Sigmoid colon (tissue), 7 donors: ENCODE results near the gene NRG2. TPM values are rescaled to one million over a fixed set of nuclear protein-coding genes. Genes with fewer than 3 reads are reported as not detected.
A peak's percentile ranks its signal among the peaks of the same experiment; 100 is the strongest.

Experiments used
- DNase-seq: peaks from one replicate; pipeline ENCODE4 v3.0.0-alpha.2; 2019
- H3K27ac ChIP-seq, 4 donors: fragments of 200-600 bp; sonication (generic); one replicate each; pipeline ENCODE4 v1.5.1; 2016 to 2019; ENCODE audit warnings: mild to moderate bottlenecking in 1 of 4
- H3K27me3 ChIP-seq, 3 donors: fragments of 200-600 bp; sonication (generic); one replicate each; pipeline ENCODE4 v1.5.1; 2019; ENCODE audit warnings: mild to moderate bottlenecking in 1 of 3
- H3K36me3 ChIP-seq, 4 donors: fragments of 200-600 bp; sonication (generic); one replicate each; pipeline ENCODE4 v1.5.1; 2016 to 2019
- H3K4me1 ChIP-seq, 4 donors: fragments of 200-600 bp; sonication (generic); one replicate each; pipeline ENCODE4 v1.5.1; 2017 to 2019
- H3K4me3 ChIP-seq, 4 donors: fragments of 200-600 bp; sonication (generic); one replicate each; pipeline ENCODE4 v1.5.1; 2017 to 2019; ENCODE audit warnings: mild to moderate bottlenecking in 2 of 4, moderate library complexity in 1 of 4
- H3K9me3 ChIP-seq, 4 donors: fragments of 200-600 bp in 3 of 4; sonication (generic) in 3 of 4; one replicate each; pipeline versions ENCODE4 v1.5.1 to v1.6.1; 2013 to 2019
- EP300 ChIP-seq, 4 donors: sonication (generic); formaldehyde crosslinking; IDR thresholded peaks; one replicate each; pipeline ENCODE4 v1.6.1; 2017; ENCODE audit warnings: antibody characterized with exemption in 4 of 4
- POLR2A ChIP-seq, 2 donors: fragments of 450-650 bp; IDR thresholded peaks; one replicate each; pipeline ENCODE4 v1.6.1; 2016; ENCODE audit warnings: antibody characterized with exemption in 2 of 2, mild to moderate bottlenecking in 2 of 2, moderate library complexity in 2 of 2
- POLR2AphosphoS5 ChIP-seq, 4 donors: sonication (generic); formaldehyde crosslinking; IDR thresholded peaks; one replicate each; pipeline ENCODE4 v1.6.1; 2017; ENCODE audit warnings: antibody characterized with exemption in 4 of 4
- WGBS, 2 donors: extraction: QIAGEN DNeasy Blood & Tissue Kit; methylation state at CpG; one replicate each; pipeline ENCODE4 v1.1.7; 2013; 5-methylcytosine and 5-hydroxymethylcytosine counted together
- intact Hi-C: fragments of 100-400 bp; cut with DNase I; formaldehyde crosslinking; loops from one replicate; pipeline ENCODE4 v1.15.1; 2023
- polyA plus RNA-seq, 3 donors: library from polyadenylated mRNA; stranded (reverse); fragments of 200-250 nt; gene quantifications; one replicate each; pipeline ENCODE4 v1.2.3, GENCODE V29; 2013
- total RNA-seq, 4 donors: library from RNA; depleted of rRNA; stranded (reverse); fragments of >200 nt; gene quantifications; one replicate each; pipeline ENCODE4 v1.1.0, GENCODE V29; 2016
- TF ChIP-seq, protein P1 (sequence below), 4 experiments: fragments of 450-650 bp in 3 of 4; fragments of 200-600 bp in 1 of 4; IDR thresholded peaks; one replicate each; pipeline ENCODE4 v1.5.1; 2016 to 2019; ENCODE audit warnings: antibody characterized with exemption in 4 of 4, mild to moderate bottlenecking in 3 of 4, moderate library complexity in 2 of 4
- donor health status: healthy with polysubstance abuse.
- donor health status: Bipolar disorder and iron deficiency.
- donor health status: healthy.

The NRG2 gene
- total and polyA plus RNA-seq, 7 donors = 0.80 to 11.9 (median 4.8) TPM; not detected in 2

DNA sequence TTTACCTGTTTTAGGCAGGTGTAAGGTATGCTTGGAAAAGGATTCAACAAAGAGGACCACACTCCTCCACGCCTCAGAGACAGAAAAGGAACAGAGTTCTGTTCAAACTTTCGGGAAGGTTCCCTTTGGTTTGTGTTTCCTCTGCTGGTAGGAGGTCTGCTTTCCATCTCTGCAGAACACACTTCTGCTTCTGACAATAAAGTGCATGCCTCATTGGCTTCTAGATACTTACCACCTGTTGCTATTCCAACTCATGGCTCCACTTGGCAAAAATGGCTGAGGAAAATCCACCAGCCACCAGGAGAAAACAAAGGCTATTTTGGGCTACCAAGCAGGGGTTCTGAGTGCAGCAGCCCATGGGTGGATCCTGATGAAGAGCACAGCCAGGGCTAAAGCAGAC lies 112.7 kb downstream of the NRG2 start:
- Histone ChIP-seq H3K36me3 (no peaks in the 10 kb centered on the region), H3K4me1 (peaks cover 0 to 13% (median 7%) of the 10 kb centered on the region in 4 donors), H3K27me3 (no peaks in the 10 kb centered on the region), H3K9me3 (no peaks in the 10 kb centered on the region), H3K27ac (no peak overlapping the region), H3K4me3 (no peak overlapping the region)
- WGBS, 2 donors = 66 to 84% methylated on average over 2 of the region's 2 CpGs
- TF ChIP-seq, protein P1, sequence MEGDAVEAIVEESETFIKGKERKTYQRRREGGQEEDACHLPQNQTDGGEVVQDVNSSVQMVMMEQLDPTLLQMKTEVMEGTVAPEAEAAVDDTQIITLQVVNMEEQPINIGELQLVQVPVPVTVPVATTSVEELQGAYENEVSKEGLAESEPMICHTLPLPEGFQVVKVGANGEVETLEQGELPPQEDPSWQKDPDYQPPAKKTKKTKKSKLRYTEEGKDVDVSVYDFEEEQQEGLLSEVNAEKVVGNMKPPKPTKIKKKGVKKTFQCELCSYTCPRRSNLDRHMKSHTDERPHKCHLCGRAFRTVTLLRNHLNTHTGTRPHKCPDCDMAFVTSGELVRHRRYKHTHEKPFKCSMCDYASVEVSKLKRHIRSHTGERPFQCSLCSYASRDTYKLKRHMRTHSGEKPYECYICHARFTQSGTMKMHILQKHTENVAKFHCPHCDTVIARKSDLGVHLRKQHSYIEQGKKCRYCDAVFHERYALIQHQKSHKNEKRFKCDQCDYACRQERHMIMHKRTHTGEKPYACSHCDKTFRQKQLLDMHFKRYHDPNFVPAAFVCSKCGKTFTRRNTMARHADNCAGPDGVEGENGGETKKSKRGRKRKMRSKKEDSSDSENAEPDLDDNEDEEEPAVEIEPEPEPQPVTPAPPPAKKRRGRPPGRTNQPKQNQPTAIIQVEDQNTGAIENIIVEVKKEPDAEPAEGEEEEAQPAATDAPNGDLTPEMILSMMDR (IDR thresholded peaks at IDR 0.05) = no peak
- TF ChIP-seq POLR2AphosphoS5 (IDR thresholded peaks at IDR 0.05) = peak in 2 of 4 donors; percentile 34 to 60
- no peak for TF ChIP-seq POLR2A (IDR thresholded peaks at IDR 0.05)
- TF ChIP-seq EP300 (IDR thresholded peaks at IDR 0.05) = no peak
- no peak for DNase-seq
- intact Hi-C loops = no loop called here

DNA sequence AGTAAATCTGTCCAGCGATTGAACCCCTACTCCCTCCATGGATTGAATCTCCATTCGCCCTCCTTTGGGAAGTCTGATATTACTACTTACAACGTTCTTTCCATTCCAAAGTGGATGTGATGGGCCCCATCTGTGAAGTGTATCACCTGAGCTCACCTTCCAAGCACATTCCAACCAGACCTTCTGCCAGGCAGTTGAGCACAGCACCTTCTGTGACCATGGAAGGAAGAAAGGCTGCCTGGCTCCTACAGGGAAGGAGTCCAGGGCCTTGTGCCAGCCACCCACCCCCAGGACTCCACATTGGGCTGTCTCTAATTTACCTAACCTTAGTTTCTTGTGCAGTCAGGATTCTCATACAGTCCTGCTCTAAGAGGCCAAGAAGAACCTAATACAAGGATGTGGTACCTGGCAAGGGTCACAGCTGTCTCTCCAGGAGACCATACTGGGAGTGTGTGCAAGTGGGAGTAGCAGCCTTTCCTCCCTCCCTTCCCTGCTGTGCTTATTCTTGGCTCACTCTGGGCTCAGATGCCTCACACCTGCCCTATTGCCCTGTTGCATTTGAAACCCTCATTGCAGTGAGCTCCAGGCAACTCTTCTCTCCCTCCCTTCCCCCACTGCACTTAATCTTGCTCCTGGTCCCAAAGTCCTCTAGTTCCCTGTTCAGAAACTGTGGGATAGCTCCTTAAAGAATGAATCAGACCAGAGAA lies 116.1 kb downstream of the NRG2 start:
- WGBS, 2 donors = 85% methylated on average over 3 of the region's 3 CpGs
- intact Hi-C loops = no loop called here
- no peak for DNase-seq
- Histone ChIP-seq H3K4me1 (peaks cover 0 to 13% (median 7%) of the 10 kb centered on the region in 4 donors), H3K27ac (no peak overlapping the region), H3K4me3 (no peak overlapping the region), H3K27me3 (no peaks in the 10 kb centered on the region), H3K36me3 (no peaks in the 10 kb centered on the region), H3K9me3 (no peaks in the 10 kb centered on the region)
- no peak for TF ChIP-seq EP300 (IDR thresholded peaks at IDR 0.05)
- no peak for TF ChIP-seq POLR2AphosphoS5 (IDR thresholded peaks at IDR 0.05)
- no peak for TF ChIP-seq POLR2A (IDR thresholded peaks at IDR 0.05)
- TF ChIP-seq, protein P1 (IDR thresholded peaks at IDR 0.05) = no peak

DNA sequence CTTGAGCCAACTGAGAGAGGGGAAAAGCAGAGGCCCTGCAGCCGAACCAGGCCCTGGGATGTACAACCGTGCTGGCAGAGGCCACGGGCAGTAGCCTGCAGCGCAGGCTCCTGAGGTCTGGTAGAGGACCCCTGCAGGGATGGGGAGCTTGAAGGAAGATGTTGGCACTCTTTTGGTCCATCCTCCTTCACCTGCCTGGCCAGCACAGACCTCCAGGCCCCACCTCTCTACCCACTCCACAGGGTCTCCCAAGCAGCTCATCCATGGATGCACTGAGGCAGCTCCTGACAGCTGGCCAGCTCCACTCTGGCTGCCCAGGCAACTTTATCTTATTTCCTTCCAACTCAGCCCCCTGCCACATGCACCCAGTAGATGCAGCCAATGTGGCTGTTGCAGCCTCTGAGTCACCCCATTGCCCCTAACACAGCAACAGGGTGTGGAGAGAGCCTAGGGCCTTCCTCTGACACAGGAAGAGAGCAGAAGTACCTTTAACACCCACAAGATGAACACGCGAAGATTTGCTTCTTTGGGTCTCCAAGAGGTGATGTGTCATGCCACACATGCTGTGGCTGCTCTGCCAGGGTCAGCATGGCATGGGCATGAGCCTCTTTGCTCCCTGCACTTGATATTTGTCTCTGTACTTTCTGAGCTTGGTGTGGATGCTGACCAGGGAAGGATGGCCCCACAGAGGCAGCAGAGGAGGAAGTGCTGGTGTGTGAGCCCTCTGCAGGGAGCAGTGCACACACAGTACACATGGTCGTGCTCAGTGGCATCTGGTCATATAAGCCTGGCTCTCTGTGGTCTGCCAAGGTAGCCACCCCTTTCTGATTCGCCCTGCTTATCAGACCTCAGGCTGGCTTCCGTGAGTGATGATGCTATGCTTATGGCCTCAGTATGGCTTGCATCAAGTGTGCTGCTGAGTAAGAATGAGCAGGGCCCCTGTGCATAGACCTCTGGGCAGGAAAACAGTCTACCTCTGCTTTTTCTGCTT lies 117.2 kb downstream of the NRG2 start:
- Histone ChIP-seq H3K36me3 (no peaks in the 10 kb centered on the region), H3K4me3 (no peak overlapping the region), H3K4me1 (peaks cover 0 to 12% (median 7%) of the 10 kb centered on the region in 4 donors), H3K27me3 (no peaks in the 10 kb centered on the region), H3K27ac (no peak overlapping the region), H3K9me3 (no peaks in the 10 kb centered on the region)
- intact Hi-C loops = no loop called here
- TF ChIP-seq POLR2A (IDR thresholded peaks at IDR 0.05) (no peak), EP300 (IDR thresholded peaks at IDR 0.05) (no peak), POLR2AphosphoS5 (IDR thresholded peaks at IDR 0.05) (no peak)
- TF ChIP-seq, protein P1 (IDR thresholded peaks at IDR 0.05) = no peak
- no peak for DNase-seq
- 82 to 84% methylated on average over 9 of the region's 9 CpGs for WGBS, 2 donors

DNA sequence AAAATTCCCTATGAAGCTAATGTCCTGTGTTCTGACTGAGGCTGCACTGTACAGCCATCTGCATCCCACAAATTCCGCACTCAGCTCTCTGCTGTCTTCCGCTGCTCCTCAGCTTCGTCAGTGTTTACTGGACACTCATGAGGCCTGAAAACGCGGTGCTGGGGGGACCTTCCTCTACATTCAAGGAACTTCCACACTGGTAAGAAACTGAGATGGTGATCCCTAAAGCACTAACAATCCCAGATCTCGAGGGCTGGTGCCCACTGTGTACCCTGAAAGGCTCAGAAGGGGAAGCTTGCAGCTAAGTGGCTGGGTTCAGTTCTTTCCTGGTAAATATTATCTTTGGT lies 117.9 kb downstream of the NRG2 start:
- intact Hi-C loops = no loop called here
- no peaks in the 10 kb centered on the region for H3K36me3 ChIP-seq
- TF ChIP-seq EP300 (IDR thresholded peaks at IDR 0.05) = no peak
- no peak for TF ChIP-seq POLR2A (IDR thresholded peaks at IDR 0.05)
- no peak for TF ChIP-seq POLR2AphosphoS5 (IDR thresholded peaks at IDR 0.05)
- TF ChIP-seq, protein P1 (IDR thresholded peaks at IDR 0.05) = no peak
- no peak for DNase-seq
- 84 to 86% methylated on average over 6 of the region's 6 CpGs for WGBS, 2 donors
- H3K27ac ChIP-seq = no peak overlapping the region
- H3K4me1 ChIP-seq = peaks cover 0 to 4% (median 1%) of the 10 kb centered on the region in 4 donors
- H3K27me3 ChIP-seq = no peaks in the 10 kb centered on the region
- H3K9me3 ChIP-seq = no peaks in the 10 kb centered on the region
- no peak overlapping the region for H3K4me3 ChIP-seq
